Caco-2 (cell line): ENCODE measurements around the gene EIF1. TPM values are rescaled to one million over a fixed set of nuclear protein-coding genes. Genes with fewer than 3 reads are reported as not detected.

Experiments
- BruUV-seq: library from RNA; stranded (reverse); fragments of 400-500 nt; replicated peaks from 2 replicates; lab custom pipeline; 2021; lab: Mats Ljungman, UMichigan
- CTCF ChIA-PET: fragments of 300-600 bp; sonication (Branson Sonifier 250); formaldehyde crosslinking; loops from one replicate; lab custom pipeline; 2022; ENCODE audit warnings: antibody characterized with exemption; lab: Charles Lee
- POLR2A ChIA-PET: fragments of 300-600 bp; sonication (Branson Sonifier 250); formaldehyde crosslinking; loops from one replicate; lab custom pipeline; 2022; ENCODE audit warnings: antibody characterized with exemption; lab: Charles Lee
- DNase-seq, 2 experiments: peaks; one replicate each; pipeline versions ENCODE4 v3.0.0 to v3.0.0-alpha.2; 2020 to 2022
- H3K27me3 ChIP-seq: replicated peaks from 2 replicates; pipeline ENCODE4 v1.6.0; 2011; ENCODE audit warnings: low read length; ENCODE audit not compliant: control insufficient read depth, insufficient read depth
- H3K36me3 ChIP-seq: 2 replicates; pipeline ENCODE4 v1.5.1; 2011; ENCODE audit warnings: low read length; ENCODE audit not compliant: control insufficient read depth, insufficient read depth
- H3K4me1 ChIP-seq: fragments of 250-450 bp; sonication (Bioruptor Pico); 2 replicates; pipeline ENCODE4 v1.5.1; 2020; ENCODE audit warnings: mild to moderate bottlenecking
- H3K4me3 ChIP-seq: 2 replicates; pipeline ENCODE4 v1.5.1; 2011; ENCODE audit warnings: low read depth, mild to moderate bottlenecking, control low read depth, low read length
- H3K9me3 ChIP-seq: fragments of 250-450 bp; sonication (Bioruptor Pico); 2 replicates; pipeline ENCODE4 v1.5.1; 2020; ENCODE audit warnings: mild to moderate bottlenecking, moderate library complexity
- H3K27ac Mint-ChIP-seq: one replicate; pipeline ENCODE4 v1.8.0; 2022; ENCODE audit warnings: mixed read lengths; ENCODE audit not compliant: unreplicated experiment
- H3K27me3 Mint-ChIP-seq: one replicate; pipeline ENCODE4 v1.8.0; 2022; ENCODE audit warnings: mixed read lengths; ENCODE audit not compliant: insufficient read depth, unreplicated experiment
- H3K36me3 Mint-ChIP-seq: one replicate; pipeline ENCODE4 v1.8.0; 2022; ENCODE audit warnings: mild to moderate bottlenecking, mixed read lengths; ENCODE audit not compliant: insufficient read depth, unreplicated experiment
- H3K4me1 Mint-ChIP-seq: one replicate; pipeline ENCODE4 v1.8.0; 2022; ENCODE audit warnings: low read depth, mixed read lengths; ENCODE audit not compliant: unreplicated experiment
- H3K4me3 Mint-ChIP-seq: one replicate; pipeline ENCODE4 v1.8.0; 2022; ENCODE audit warnings: mild to moderate bottlenecking, moderate library complexity, mixed read lengths; ENCODE audit not compliant: unreplicated experiment
- H3K9me3 Mint-ChIP-seq: one replicate; pipeline ENCODE4 v1.8.0; 2022; ENCODE audit warnings: mixed read lengths; ENCODE audit not compliant: unreplicated experiment
- intact Hi-C: fragments of 100-400 bp; cut with micrococcal nuclease; formaldehyde crosslinking; loops from one replicate; pipeline ENCODE4 v1.10.0; 2022; ENCODE audit not compliant: unreplicated experiment
- total RNA-seq: library from RNA; stranded (reverse); gene quantifications from 2 replicates; pipeline ENCODE4 v1.2.3, GENCODE V29; 2022
- TF ChIP-seq, protein P1 (sequence below), 2 experiments: fragments of 200-600 bp in 1 of 2; IDR thresholded peaks; 1 replicate in 1 of 2; 2 replicates in 1 of 2; pipeline versions ENCODE4 v1.5.1 to v1.8.0; 2011 to 2022; ENCODE audit warnings: antibody characterized with exemption in 1 of 2, control low read depth in 1 of 2, inconsistent platforms in 1 of 2, low read depth in 1 of 2, low read length in 1 of 2, mild to moderate bottlenecking in 1 of 2, moderate library complexity in 1 of 2; ENCODE audit not compliant: insufficient read depth in 1 of 2, severe bottlenecking in 1 of 2, unreplicated experiment in 1 of 2

EIF1 gene
- total RNA-seq, 1 experiment from 2014 or later = 783 TPM

DNA sequence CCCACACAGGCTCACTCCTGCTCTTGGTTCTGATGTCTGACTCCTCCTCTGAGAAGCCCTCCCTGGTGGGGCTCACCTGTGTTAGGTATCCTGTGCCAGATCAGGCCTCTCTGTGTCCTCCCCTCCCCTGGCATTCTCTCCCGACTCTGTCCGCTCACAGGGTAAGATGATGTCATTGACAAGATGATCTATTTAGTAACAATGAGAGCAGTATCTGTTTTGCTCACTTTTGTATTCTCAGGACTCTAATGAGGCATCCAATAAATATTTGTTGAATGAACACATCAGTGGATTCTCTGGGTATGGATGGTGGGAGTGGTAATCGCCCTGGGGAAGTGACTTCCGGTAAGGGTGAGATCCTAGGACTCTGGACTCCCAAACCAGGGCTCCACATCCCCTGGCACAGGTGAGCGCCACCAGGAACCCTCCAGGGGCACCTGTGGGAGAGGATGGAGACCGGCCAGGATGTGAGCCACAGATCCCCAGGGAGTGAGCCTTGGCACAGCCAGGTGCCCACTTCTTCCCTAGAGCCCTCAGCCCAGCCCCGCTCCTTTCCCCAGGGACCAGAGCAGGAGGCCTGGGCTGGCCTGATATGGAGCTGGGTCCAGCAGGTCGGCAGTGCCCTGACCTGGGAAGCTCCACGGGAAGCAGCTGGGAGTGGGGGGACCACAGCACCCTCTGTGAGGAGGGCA is 51.1 kb downstream of the EIF1 start:
- no peaks in the 10 kb centered on the region for H3K36me3 ChIP-seq
- no TSS peak for BruUV-seq
- intact Hi-C loops = no loop called here
- ChIA-PET POLR2A (interaction anchor here (0.6 to 1.2 kb wide), 2 partner anchors 47 to 61 kb away, joined by 4 to 5 read pairs; partner anchors contain the start of gene JUP), CTCF (interaction anchor here (0.6 to 1.5 kb wide), 2 partner anchors 61 to 73 kb away, joined by 3 to 4 read pairs; partner anchors contain the start of gene FKBP10)
- peaks cover 6% of the 10 kb centered on the region for H3K36me3 Mint-ChIP-seq
- no peaks in the 10 kb centered on the region for H3K9me3 Mint-ChIP-seq
- no peak for DNase-seq
- H3K9me3 ChIP-seq = no peaks in the 10 kb centered on the region
- H3K4me3 Mint-ChIP-seq = no peak overlapping the region
- peaks cover 15% of the 10 kb centered on the region for H3K27me3 Mint-ChIP-seq
- peaks cover 28% of the 10 kb centered on the region for H3K4me1 ChIP-seq
- TF ChIP-seq, protein P1, sequence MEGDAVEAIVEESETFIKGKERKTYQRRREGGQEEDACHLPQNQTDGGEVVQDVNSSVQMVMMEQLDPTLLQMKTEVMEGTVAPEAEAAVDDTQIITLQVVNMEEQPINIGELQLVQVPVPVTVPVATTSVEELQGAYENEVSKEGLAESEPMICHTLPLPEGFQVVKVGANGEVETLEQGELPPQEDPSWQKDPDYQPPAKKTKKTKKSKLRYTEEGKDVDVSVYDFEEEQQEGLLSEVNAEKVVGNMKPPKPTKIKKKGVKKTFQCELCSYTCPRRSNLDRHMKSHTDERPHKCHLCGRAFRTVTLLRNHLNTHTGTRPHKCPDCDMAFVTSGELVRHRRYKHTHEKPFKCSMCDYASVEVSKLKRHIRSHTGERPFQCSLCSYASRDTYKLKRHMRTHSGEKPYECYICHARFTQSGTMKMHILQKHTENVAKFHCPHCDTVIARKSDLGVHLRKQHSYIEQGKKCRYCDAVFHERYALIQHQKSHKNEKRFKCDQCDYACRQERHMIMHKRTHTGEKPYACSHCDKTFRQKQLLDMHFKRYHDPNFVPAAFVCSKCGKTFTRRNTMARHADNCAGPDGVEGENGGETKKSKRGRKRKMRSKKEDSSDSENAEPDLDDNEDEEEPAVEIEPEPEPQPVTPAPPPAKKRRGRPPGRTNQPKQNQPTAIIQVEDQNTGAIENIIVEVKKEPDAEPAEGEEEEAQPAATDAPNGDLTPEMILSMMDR (IDR thresholded peaks at IDR 0.05; ENCODE audit: insufficient read depth in 1 of 2, low read depth in 1 of 2, low read length in 1 of 2, severe bottlenecking in 1 of 2, unreplicated experiment in 1 of 2) = no peak
- H3K27me3 ChIP-seq = no peaks in the 10 kb centered on the region; the same call in 1 of the 2 replicates
- H3K4me1 Mint-ChIP-seq = peaks cover 26% of the 10 kb centered on the region
- H3K4me3 ChIP-seq = no peak overlapping the region
- peak overlapping the region; percentile 39 for H3K27ac Mint-ChIP-seq

DNA sequence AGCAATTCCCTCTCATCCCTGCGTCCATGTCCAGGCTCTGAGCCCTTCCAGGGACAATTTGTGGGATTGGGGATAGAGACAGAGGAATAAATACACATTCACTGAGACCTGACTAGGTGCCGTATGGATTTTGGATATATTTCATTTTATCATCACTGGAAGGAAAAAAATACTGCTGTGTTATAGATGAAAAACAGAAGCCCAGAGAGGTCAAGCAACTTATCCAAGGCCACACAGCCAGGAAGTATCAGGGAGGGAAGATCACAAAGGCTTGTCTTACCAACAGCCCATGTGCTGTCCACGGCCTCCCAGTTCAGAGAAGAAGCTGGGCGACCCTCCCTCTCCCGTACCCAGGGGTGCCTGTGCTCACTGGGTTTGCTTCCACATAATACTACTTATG is 51.8 kb downstream of the EIF1 start:
- Mint-ChIP-seq H3K4me3 (no peak overlapping the region), H3K9me3 (no peaks in the 10 kb centered on the region), H3K4me1 (peaks cover 20% of the 10 kb centered on the region), H3K36me3 (peaks cover 6% of the 10 kb centered on the region), H3K27me3 (peaks cover 15% of the 10 kb centered on the region), H3K27ac (no peak overlapping the region)
- POLR2A ChIA-PET = interaction anchor here (0.6 to 1.2 kb wide), 2 partner anchors 46 to 60 kb away, joined by 4 to 5 read pairs; partner anchors contain the start of gene JUP
- no peaks in the 10 kb centered on the region for H3K9me3 ChIP-seq
- no peak for DNase-seq
- peaks cover 23% of the 10 kb centered on the region for H3K4me1 ChIP-seq
- H3K4me3 ChIP-seq = no peak overlapping the region
- TF ChIP-seq, protein P1 (IDR thresholded peaks at IDR 0.05; ENCODE audit: insufficient read depth in 1 of 2, low read depth in 1 of 2, low read length in 1 of 2, severe bottlenecking in 1 of 2, unreplicated experiment in 1 of 2) = no peak
- intact Hi-C loops = no loop called here
- H3K36me3 ChIP-seq = no peaks in the 10 kb centered on the region
- CTCF ChIA-PET = interaction anchor here (0.6 to 1.5 kb wide), 2 partner anchors 61 to 72 kb away, joined by 3 to 4 read pairs; partner anchors contain the start of gene FKBP10
- H3K27me3 ChIP-seq = no peaks in the 10 kb centered on the region; the same call in 1 of the 2 replicates
- BruUV-seq = no TSS peak

DNA sequence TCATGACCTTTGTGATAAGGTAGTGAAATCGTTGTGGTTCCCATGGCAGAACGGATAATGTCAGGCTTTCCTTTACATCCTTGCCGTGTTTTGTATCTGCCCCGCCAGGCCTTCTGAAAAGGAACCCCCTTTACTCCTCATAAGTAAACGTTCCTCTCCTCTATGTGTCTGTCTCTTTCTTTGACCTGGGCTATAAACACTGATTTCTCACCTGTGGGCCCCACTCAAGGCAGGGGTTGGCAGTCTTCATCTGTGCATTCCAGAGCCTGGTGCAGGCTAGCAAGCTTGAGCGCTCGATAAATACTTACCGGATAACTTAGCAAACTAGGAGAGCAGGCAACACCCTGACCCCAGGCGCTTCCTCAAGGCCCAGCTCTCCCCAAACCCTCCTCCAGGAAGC is 53.0 kb downstream of the EIF1 start:
- H3K9me3 Mint-ChIP-seq = no peaks in the 10 kb centered on the region
- H3K9me3 ChIP-seq = no peaks in the 10 kb centered on the region
- peaks cover 11% of the 10 kb centered on the region for H3K27me3 Mint-ChIP-seq
- DNase-seq = no peak
- no peak overlapping the region for H3K27ac Mint-ChIP-seq
- H3K4me1 Mint-ChIP-seq = peaks cover 25% of the 10 kb centered on the region
- no peak overlapping the region for H3K4me3 Mint-ChIP-seq
- TF ChIP-seq, protein P1 (IDR thresholded peaks at IDR 0.05; ENCODE audit: insufficient read depth in 1 of 2, low read depth in 1 of 2, low read length in 1 of 2, severe bottlenecking in 1 of 2, unreplicated experiment in 1 of 2) = no peak
- no peaks in the 10 kb centered on the region for H3K36me3 ChIP-seq
- CTCF ChIA-PET = no interaction called here
- H3K4me1 ChIP-seq = peaks cover 23% of the 10 kb centered on the region
- no TSS peak for BruUV-seq
- H3K4me3 ChIP-seq = no peak overlapping the region
- intact Hi-C loops = no loop called here
- peaks cover 17% of the 10 kb centered on the region for H3K36me3 Mint-ChIP-seq
- H3K27me3 ChIP-seq = no peaks in the 10 kb centered on the region
- POLR2A ChIA-PET = interaction anchor here (0.5 to 1.7 kb wide), 2 partner anchors 53 to 108 kb away, joined by 3 to 4 read pairs; partner anchors contain the start of gene EIF1

Other genes starting within 250 kb of the EIF1 start
- not detected in 2 replicates for gene KRT38, start 247.9 kb upstream of the EIF1 start, total RNA-seq
- gene KRT32, start 221.5 kb upstream of the EIF1 start, total RNA-seq = not detected in 2 replicates
- gene KRT35, start 207.7 kb upstream of the EIF1 start, total RNA-seq = not detected in 2 replicates
- not detected in 2 replicates for gene KRT36, start 199.0 kb upstream of the EIF1 start, total RNA-seq
- 0.35 TPM in 1 of 2 replicates, not detected in the other for gene KRT13, start 183.3 kb upstream of the EIF1 start, total RNA-seq
- gene KRT15, start 170.0 kb upstream of the EIF1 start, total RNA-seq = 5.3 and 10.5 TPM in 2 replicates
- 975 and 1,121 TPM in 2 replicates for gene KRT19, start 160.6 kb upstream of the EIF1 start, total RNA-seq
- not detected in 2 replicates for gene KRT9, start 116.8 kb upstream of the EIF1 start, total RNA-seq
- gene KRT14, start 102.0 kb upstream of the EIF1 start, total RNA-seq = not detected in 2 replicates
- gene KRT16, start 76.1 kb upstream of the EIF1 start, total RNA-seq = not detected in 2 replicates
- gene KRT17, start 64.3 kb upstream of the EIF1 start, total RNA-seq = 2.8 and 3.4 TPM in 2 replicates
- gene GAST, start 23.4 kb downstream of the EIF1 start, total RNA-seq = 0.75 TPM in 1 of 2 replicates, not detected in the other
- gene HAP1, start 45.8 kb downstream of the EIF1 start, total RNA-seq = 3.2 and 3.3 TPM in 2 replicates
- 392 and 419 TPM in 2 replicates for gene JUP, start 97.8 kb downstream of the EIF1 start, total RNA-seq
- gene P3H4, start 123.1 kb downstream of the EIF1 start, total RNA-seq = 34.1 and 39.2 TPM in 2 replicates
- gene FKBP10, start 124.1 kb downstream of the EIF1 start, total RNA-seq = 112 and 132 TPM in 2 replicates
- gene NT5C3B, start 147.3 kb downstream of the EIF1 start, total RNA-seq = 85.4 and 94.5 TPM in 2 replicates
- gene KLHL10, start 148.9 kb downstream of the EIF1 start, total RNA-seq = not detected in 2 replicates
- gene KLHL11, start 176.5 kb downstream of the EIF1 start, total RNA-seq = 20.3 and 22.2 TPM in 2 replicates
- 246 and 252 TPM in 2 replicates for gene ACLY, start 230.1 kb downstream of the EIF1 start, total RNA-seq
- gene ODAD4, start 241.7 kb downstream of the EIF1 start, total RNA-seq = 0.98 and 1.3 TPM in 2 replicates